Endothelial cell of umbilical vein (primary cell): ENCODE results near the gene KIF20B. TPM values are rescaled to one million over a fixed set of nuclear protein-coding genes. Genes with fewer than 3 reads are reported as not detected.

Source experiments
- BruUV-seq: library from RNA; stranded (reverse); fragments of 400-500 nt; replicated peaks from 2 replicates; lab custom pipeline; 2021; lab: Mats Ljungman, UMichigan
- CTCF ChIA-PET: fragments of 300-600, 350-600 bp; sonication (Branson Sonifier 250); formaldehyde crosslinking; loops from one replicate; lab custom pipeline; 2021; ENCODE audit warnings: antibody characterized with exemption, inconsistent platforms; lab: Charles Lee
- POLR2A ChIA-PET: fragments of 300-600, 350-600 bp; sonication (Branson Sonifier 250); formaldehyde crosslinking; loops from one replicate; lab custom pipeline; 2021; ENCODE audit warnings: antibody characterized with exemption, inconsistent platforms; lab: Charles Lee
- DNase-seq: peaks from one replicate; pipeline ENCODE4 v3.0.0-alpha.2; 2011; ENCODE audit warnings: low read depth, low spot score
- FAIRE-seq: peaks from 2 replicates; lab custom pipeline; 2011; peaks lifted over from hg19 to GRCh38; lab: Jason Lieb, UNC
- H2AFZ ChIP-seq: 2 replicates; pipeline ENCODE4 v1.6.0; 2012; ENCODE audit warnings: low read depth, low read length, control low read depth, inconsistent platforms
- H3K27ac ChIP-seq: 2 replicates; pipeline ENCODE4 v1.5.1; 2011; ENCODE audit warnings: low read depth, mild to moderate bottlenecking, control low read depth, low read length, moderate library complexity; ENCODE audit not compliant: insufficient read depth
- H3K27me3 ChIP-seq, 2 experiments: 2 replicates each; pipeline versions ENCODE4 v1.6.0 to v1.6.1; 2011; ENCODE audit warnings: low read length in 2 of 2, mixed read lengths in 1 of 2; ENCODE audit not compliant: control insufficient read depth in 2 of 2, insufficient read depth in 2 of 2
- H3K36me3 ChIP-seq, 2 experiments: 2 replicates in 1 of 2; 3 replicates in 1 of 2; pipeline ENCODE4 v1.5.1; 2011; ENCODE audit warnings: low read length in 2 of 2, mild to moderate bottlenecking in 1 of 2, moderate library complexity in 1 of 2; ENCODE audit not compliant: control insufficient read depth in 2 of 2, insufficient read depth in 2 of 2; ENCODE audit errors: extremely low read depth in 1 of 2
- H3K4me1 ChIP-seq: 3 replicates; pipeline ENCODE4 v1.5.1; 2011; ENCODE audit warnings: mild to moderate bottlenecking, low read length; ENCODE audit not compliant: control insufficient read depth, insufficient read depth; ENCODE audit errors: extremely low read depth
- H3K4me2 ChIP-seq: 2 replicates; pipeline ENCODE4 v1.6.1; 2011; ENCODE audit warnings: low read length, control low read depth, mixed read lengths; ENCODE audit not compliant: insufficient read depth
- H3K4me3 ChIP-seq, 3 experiments: fragments of 200-600 bp in 1 of 3; sonication (generic), shearing (Covaris generic) in 1 of 3; replicated peaks in 1 of 3; 2 replicates each; pipeline ENCODE4 v1.5.1; 2011 to 2016; ENCODE audit warnings: control low read depth in 3 of 3, low read length in 3 of 3, mild to moderate bottlenecking in 2 of 3, inconsistent platforms in 1 of 3, low read depth in 1 of 3, moderate library complexity in 1 of 3; ENCODE audit not compliant: insufficient read depth in 1 of 3
- H3K79me2 ChIP-seq: 2 replicates; pipeline ENCODE4 v1.6.0; 2012; ENCODE audit warnings: low read length, inconsistent platforms; ENCODE audit not compliant: control insufficient read depth, insufficient read depth
- H3K9ac ChIP-seq: replicated peaks from 2 replicates; pipeline ENCODE3; 2011; ENCODE audit warnings: low read length, control low read depth; ENCODE audit not compliant: insufficient read depth; ENCODE audit errors: extremely low read depth
- H3K9me1 ChIP-seq: replicated peaks from 3 replicates; pipeline ENCODE4 v1.6.0; 2011; ENCODE audit warnings: mild to moderate bottlenecking, low read length; ENCODE audit not compliant: control insufficient read depth, insufficient read depth; ENCODE audit errors: extremely low read depth
- H3K9me3 ChIP-seq: replicated peaks from 2 replicates; pipeline ENCODE4 v1.5.1; 2012; ENCODE audit warnings: low read length, inconsistent platforms; ENCODE audit not compliant: control insufficient read depth, insufficient read depth
- H4K20me1 ChIP-seq: replicated peaks from 2 replicates; pipeline ENCODE3; 2011; ENCODE audit warnings: mild to moderate bottlenecking, low read length; ENCODE audit not compliant: control insufficient read depth, insufficient read depth; ENCODE audit errors: extremely low read depth
- CTCF ChIP-seq, 2 donors: IDR thresholded peaks; 1 replicate in 1 of 2; 2 replicates in 1 of 2; pipeline ENCODE4 v1.5.1; 2011; ENCODE audit warnings: low read length in 2 of 2, mild to moderate bottlenecking in 2 of 2, moderate library complexity in 2 of 2, control low read depth in 1 of 2, inconsistent platforms in 1 of 2, low read depth in 1 of 2; ENCODE audit not compliant: insufficient read depth in 1 of 2; ENCODE audit errors: extremely low read depth in 1 of 2
- EZH2 ChIP-seq: IDR thresholded peaks from 2 replicates; pipeline ENCODE4 v1.6.1; 2012; ENCODE audit warnings: borderline replicate concordance, low read depth, mild to moderate bottlenecking, moderate library complexity, low read length, inconsistent platforms; ENCODE audit not compliant: severe bottlenecking
- FOS ChIP-seq: IDR thresholded peaks from 2 replicates; pipeline ENCODE4 v1.6.1; 2011; ENCODE audit warnings: mild to moderate bottlenecking, low read length, moderate library complexity, borderline replicate concordance; ENCODE audit not compliant: insufficient read depth
- GATA2 ChIP-seq: IDR thresholded peaks from 2 replicates; pipeline ENCODE4 v1.7.0; 2011; ENCODE audit warnings: low read depth, mild to moderate bottlenecking, moderate library complexity, mixed read lengths, low read length; ENCODE audit not compliant: insufficient read length, insufficient read depth
- JUN ChIP-seq: IDR thresholded peaks from 2 replicates; pipeline ENCODE4 v1.6.1; 2011; ENCODE audit warnings: borderline replicate concordance, low read depth; ENCODE audit not compliant: insufficient read length, insufficient read depth
- MYC ChIP-seq: IDR thresholded peaks from one replicate; pipeline ENCODE4 v1.6.1; 2011; ENCODE audit warnings: mild to moderate bottlenecking, low read depth, low read length
- POLR2A ChIP-seq: IDR thresholded peaks from 2 replicates; pipeline ENCODE4 v1.6.1; 2012; ENCODE audit warnings: low read depth, mild to moderate bottlenecking, control low read depth, low read length
- POLR2AphosphoS5 ChIP-seq: IDR thresholded peaks from 2 replicates; pipeline ENCODE4 v1.6.1; 2012; ENCODE audit warnings: low read depth, mild to moderate bottlenecking, control low read depth, low read length, moderate library complexity; ENCODE audit not compliant: insufficient read depth
- dilution Hi-C: fragments of 300-500 bp; cut with MboI; formaldehyde crosslinking; loops from one replicate; pipeline ENCODE4 v1.15.0; 2019; ENCODE audit warnings: low sequenced_read_pairs; ENCODE audit not compliant: extremely low pct_ligation_motif_present
- intact Hi-C: fragments of 100-400 bp; cut with micrococcal nuclease; formaldehyde crosslinking; loops from one replicate; pipeline ENCODE4 v1.10.0; 2022
- polyA plus RNA-seq, 4 experiments: library from polyadenylated mRNA; depleted of rRNA in 3 of 4; stranded (reverse) in 3 of 4; unstranded in 1 of 4; fragments of >200 nt; gene quantifications; 2 replicates each; pipeline versions ENCODE4 v1.2.1 to v1.2.3, GENCODE V29; 2011 to 2012; ENCODE audit warnings: missing spikeins in 1 of 4
- total RNA-seq: library from RNA; stranded (reverse); gene quantifications from 2 replicates; pipeline ENCODE4 v1.2.3, GENCODE V29; 2021
- TF ChIP-seq, protein P1 (sequence below): IDR thresholded peaks from 2 replicates; pipeline ENCODE4 v1.6.1; 2011; ENCODE audit not compliant: insufficient read depth, insufficient read length

The KIF20B gene
- total and polyA plus RNA-seq, 2 donors (not counting 3 experiments of a cell fraction or from before 2014, with no cell fraction given), result 2.6 to 39.7 TPM

DNA sequence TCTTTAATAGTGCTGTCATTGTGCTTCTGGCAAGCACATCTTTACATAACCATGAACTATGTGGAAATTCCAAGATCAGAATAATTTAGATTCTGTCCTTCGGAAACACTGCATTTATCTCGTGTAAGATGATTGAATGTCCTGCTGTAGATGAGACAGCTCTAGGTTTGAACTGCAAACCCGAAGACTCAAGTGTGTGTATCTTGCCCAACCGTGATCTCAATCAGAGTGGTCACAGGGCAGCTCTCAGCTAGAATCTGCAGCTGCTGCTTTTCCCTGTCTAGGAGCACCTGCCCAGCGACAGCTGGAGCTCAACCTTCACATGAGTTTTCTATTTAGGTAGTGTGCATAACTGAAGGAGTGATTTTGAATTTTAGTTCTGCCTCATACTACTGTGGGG, 17.5 kb upstream of the KIF20B start:
- DNase-seq (no peak), FAIRE-seq (no peak)
- ChIA-PET CTCF (no interaction called here), POLR2A (no interaction called here)
- no TSS peak for BruUV-seq
- H3K9me3 ChIP-seq, result no peaks in the 10 kb centered on the region
- intact Hi-C loops, result no loop called here
- no peaks in the 10 kb centered on the region for H3K79me2 ChIP-seq
- TF ChIP-seq EZH2 (no peak), JUN (no peak), POLR2A (no peak), POLR2AphosphoS5 (no peak), FOS (no peak), GATA2 (no peak), CTCF (IDR thresholded peaks at IDR 0.05; ENCODE audit: extremely low read depth in 1 of 2, insufficient read depth in 1 of 2, low read depth in 1 of 2, low read length in 2 of 2) (no peak), MYC (no peak)
- TF ChIP-seq, protein P1, sequence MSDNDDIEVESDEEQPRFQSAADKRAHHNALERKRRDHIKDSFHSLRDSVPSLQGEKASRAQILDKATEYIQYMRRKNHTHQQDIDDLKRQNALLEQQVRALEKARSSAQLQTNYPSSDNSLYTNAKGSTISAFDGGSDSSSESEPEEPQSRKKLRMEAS, result no peak
- no peak overlapping the region for H3K9ac ChIP-seq
- dilution Hi-C loops, result no loop called here
- H3K36me3 ChIP-seq, result no peaks in the 10 kb centered on the region
- no peak overlapping the region for H3K27ac ChIP-seq
- no peaks in the 10 kb centered on the region for H3K4me1 ChIP-seq
- H4K20me1 ChIP-seq, result no peaks in the 10 kb centered on the region
- no peaks in the 10 kb centered on the region for H3K27me3 ChIP-seq
- H2AFZ ChIP-seq, result no peak overlapping the region
- no peak overlapping the region for H3K4me2 ChIP-seq
- no peaks in the 10 kb centered on the region for H3K9me1 ChIP-seq
- H3K4me3 ChIP-seq, result no peak overlapping the region
